ENCODE measurements around the gene PALLD.

GRCh38 chr4:168551945-168552695, 55.3 kb downstream of the PALLD start:
- TF ChIP-seq, protein P1, sequence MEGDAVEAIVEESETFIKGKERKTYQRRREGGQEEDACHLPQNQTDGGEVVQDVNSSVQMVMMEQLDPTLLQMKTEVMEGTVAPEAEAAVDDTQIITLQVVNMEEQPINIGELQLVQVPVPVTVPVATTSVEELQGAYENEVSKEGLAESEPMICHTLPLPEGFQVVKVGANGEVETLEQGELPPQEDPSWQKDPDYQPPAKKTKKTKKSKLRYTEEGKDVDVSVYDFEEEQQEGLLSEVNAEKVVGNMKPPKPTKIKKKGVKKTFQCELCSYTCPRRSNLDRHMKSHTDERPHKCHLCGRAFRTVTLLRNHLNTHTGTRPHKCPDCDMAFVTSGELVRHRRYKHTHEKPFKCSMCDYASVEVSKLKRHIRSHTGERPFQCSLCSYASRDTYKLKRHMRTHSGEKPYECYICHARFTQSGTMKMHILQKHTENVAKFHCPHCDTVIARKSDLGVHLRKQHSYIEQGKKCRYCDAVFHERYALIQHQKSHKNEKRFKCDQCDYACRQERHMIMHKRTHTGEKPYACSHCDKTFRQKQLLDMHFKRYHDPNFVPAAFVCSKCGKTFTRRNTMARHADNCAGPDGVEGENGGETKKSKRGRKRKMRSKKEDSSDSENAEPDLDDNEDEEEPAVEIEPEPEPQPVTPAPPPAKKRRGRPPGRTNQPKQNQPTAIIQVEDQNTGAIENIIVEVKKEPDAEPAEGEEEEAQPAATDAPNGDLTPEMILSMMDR (tag by site-specific recombination; IDR thresholded peaks at IDR 0.05) = no peak
- TF ChIP-seq ZNF785 (tag by site-specific recombination; IDR thresholded peaks at IDR 0.05) (no peak), ZNF843 (tag by site-specific recombination; IDR thresholded peaks at IDR 0.05) (no peak), ZNF423 (tag by site-specific recombination; IDR thresholded peaks at IDR 0.05) (no peak), ZNF513 (tag by site-specific recombination; IDR thresholded peaks at IDR 0.05) (no peak), ZSCAN30 (tag by site-specific recombination; IDR thresholded peaks at IDR 0.05) (no peak), ZNF610 (tag by site-specific recombination; IDR thresholded peaks at IDR 0.05; ENCODE audit: borderline replicate concordance) (no peak), ZNF10 (tag by site-specific recombination; IDR thresholded peaks at IDR 0.05) (no peak)

Data from HEK293 (cell line).